KBM-7 (cell line): Measurements from ENCODE around the gene NPHS2.

Source experiments
- DNase-seq: peaks from one replicate; pipeline ENCODE4 v3.0.0-alpha.2; 2015
- in situ Hi-C: fragments of 300-500 bp; cut with MboI; formaldehyde crosslinking; loops from 2 replicates; pipeline ENCODE4 v1.14.3; 2020; ENCODE audit warnings: low sequenced_read_pairs, low pct_unique_long_range_greater_than_20kb, mixed read lengths

NPHS2 gene

GRCh38 chr1:179575497-179576314, at the start of gene NPHS2:
TSS of gene NPHS2 (minus strand) at chr1:179575948. CDS start at chr1:179575864, 84 bp downstream.
- no peak for DNase-seq
- in situ Hi-C loops = no loop called here

- DNase-seq = no peak
- in situ Hi-C loops = no loop called here
Observed at GRCh38 chr1:179612361-179612760, 36.6 kb upstream of the NPHS2 start.

GRCh38 chr1:179601093-179601492, 25.3 kb upstream of the NPHS2 start:
- DNase-seq = no peak
- in situ Hi-C loops = no loop called here

GRCh38 chr1:179599623-179600249, 24.0 kb upstream of the NPHS2 start:
- in situ Hi-C loops = no loop called here
- DNase-seq = peak; percentile 35

- DNase-seq = no peak
- in situ Hi-C loops = no loop called here
Observed at GRCh38 chr1:179598631-179599030, 22.9 kb upstream of the NPHS2 start.

- no peak for DNase-seq
- in situ Hi-C loops = no loop called here
Observed at GRCh38 chr1:179591592-179592580, 16.1 kb upstream of the NPHS2 start, which contains the start of gene TDRD5. TSS of gene TDRD5 (plus strand) at chr1:179591832. CDS start at chr1:179592616, 784 bp downstream.

- no peak for DNase-seq
- in situ Hi-C loops = no loop called here
Observed at GRCh38 chr1:179591253-179591591, 15.5 kb upstream of the NPHS2 start.

- DNase-seq = no peak
- in situ Hi-C loops = no loop called here
Observed at GRCh38 chr1:179590671-179591070, 14.9 kb upstream of the NPHS2 start.

- in situ Hi-C loops = no loop called here
- no peak for DNase-seq
Observed at GRCh38 chr1:179589509-179589908, 13.8 kb upstream of the NPHS2 start.

GRCh38 chr1:179588425-179589024, 12.8 kb upstream of the NPHS2 start:
- in situ Hi-C loops = no loop called here
- no peak for DNase-seq

- in situ Hi-C loops = no loop called here
- no peak for DNase-seq
Observed at GRCh38 chr1:179587336-179587735, 11.6 kb upstream of the NPHS2 start.

- in situ Hi-C loops = no loop called here
- DNase-seq = no peak
Observed at GRCh38 chr1:179586107-179586823, 10.5 kb upstream of the NPHS2 start.

- in situ Hi-C loops = no loop called here
- no peak for DNase-seq
Observed at GRCh38 chr1:179583771-179584320, 8.1 kb upstream of the NPHS2 start.

- in situ Hi-C loops = no loop called here
- no peak for DNase-seq
Observed at GRCh38 chr1:179576509-179576908, 761 bp upstream of the NPHS2 start.

- DNase-seq = no peak
- in situ Hi-C loops = no loop called here
Observed at GRCh38 chr1:179558078-179558477, 17.7 kb downstream of the NPHS2 start.

GRCh38 chr1:179554427-179554826, 21.3 kb downstream of the NPHS2 start:
- in situ Hi-C loops = no loop called here
- DNase-seq = no peak

- DNase-seq = peak; percentile 29
- in situ Hi-C loops = no loop called here
Observed at GRCh38 chr1:179550746-179551682, 24.7 kb downstream of the NPHS2 start.
